Ovary (tissue), 3 donors: ENCODE measurements around the gene MYH7B.

Experiments used
- CTCF ChIP-seq, 3 donors: fragments of 450-650 bp in 2 of 3; fragments of 200-600 bp in 1 of 3; IDR thresholded peaks; one replicate each; pipeline versions ENCODE4 v1.5.1 to v1.8.0; 2016 to 2022; ENCODE audit warnings: antibody characterized with exemption in 3 of 3, mild to moderate bottlenecking in 1 of 3
- EP300 ChIP-seq: sonication (generic); formaldehyde crosslinking; IDR thresholded peaks from one replicate; pipeline ENCODE4 v1.6.1; 2017; ENCODE audit warnings: antibody characterized with exemption
- POLR2A ChIP-seq: fragments of 450-650 bp; IDR thresholded peaks from one replicate; pipeline ENCODE4 v1.6.1; 2017; ENCODE audit warnings: antibody characterized with exemption, mild to moderate bottlenecking, moderate library complexity
- donor health status: DM: no; HTN: no; CAD: no.

GRCh38 chr20:34927736-34928135 lies 27.9 kb upstream of the MYH7B start:
- TF ChIP-seq CTCF (IDR thresholded peaks at IDR 0.05): no peak
- no peak for TF ChIP-seq EP300
- no peak for TF ChIP-seq POLR2A
